ENCODE results near the gene CMSS1.
A peak's percentile ranks its signal among the peaks of the same experiment; 100 is the strongest.

DNA sequence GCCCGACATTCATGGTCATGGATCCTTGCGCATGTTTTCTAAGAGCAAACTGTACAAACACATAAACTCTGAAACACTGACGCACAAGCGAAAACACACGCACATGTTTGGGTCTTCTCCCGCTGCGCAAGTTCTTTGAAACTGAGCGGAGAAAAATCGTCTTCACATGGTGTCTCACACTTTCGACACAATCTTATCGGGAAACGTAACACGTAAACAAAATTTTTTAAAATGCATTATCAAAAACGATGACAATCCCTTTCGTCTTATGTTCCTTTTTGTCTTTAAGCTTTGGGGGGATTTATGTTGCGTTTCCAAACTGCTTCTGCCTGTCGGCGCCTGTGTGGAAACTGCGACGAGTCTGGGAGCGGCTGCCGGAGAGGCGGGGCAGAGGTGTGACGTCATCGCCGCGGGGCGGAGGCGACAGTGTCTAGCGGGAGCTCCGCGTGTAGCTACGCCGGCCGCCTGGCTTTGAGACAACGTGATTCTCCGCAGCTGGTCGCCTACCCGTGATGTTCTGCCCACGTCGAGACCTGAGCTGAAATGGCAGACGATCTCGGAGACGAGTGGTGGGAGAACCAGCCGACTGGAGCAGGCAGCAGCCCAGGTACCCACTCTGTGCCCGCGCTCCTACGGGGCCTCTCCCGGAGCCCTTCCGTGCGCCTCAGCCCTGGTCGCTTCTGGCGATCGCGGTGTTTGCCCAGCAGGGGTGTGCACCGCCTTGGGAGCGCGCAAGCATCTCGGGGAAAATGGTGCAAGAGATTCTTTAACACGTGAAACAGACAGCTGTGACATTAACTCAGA lies at the start of gene CMSS1:
- TF ChIP-seq, protein P1, sequence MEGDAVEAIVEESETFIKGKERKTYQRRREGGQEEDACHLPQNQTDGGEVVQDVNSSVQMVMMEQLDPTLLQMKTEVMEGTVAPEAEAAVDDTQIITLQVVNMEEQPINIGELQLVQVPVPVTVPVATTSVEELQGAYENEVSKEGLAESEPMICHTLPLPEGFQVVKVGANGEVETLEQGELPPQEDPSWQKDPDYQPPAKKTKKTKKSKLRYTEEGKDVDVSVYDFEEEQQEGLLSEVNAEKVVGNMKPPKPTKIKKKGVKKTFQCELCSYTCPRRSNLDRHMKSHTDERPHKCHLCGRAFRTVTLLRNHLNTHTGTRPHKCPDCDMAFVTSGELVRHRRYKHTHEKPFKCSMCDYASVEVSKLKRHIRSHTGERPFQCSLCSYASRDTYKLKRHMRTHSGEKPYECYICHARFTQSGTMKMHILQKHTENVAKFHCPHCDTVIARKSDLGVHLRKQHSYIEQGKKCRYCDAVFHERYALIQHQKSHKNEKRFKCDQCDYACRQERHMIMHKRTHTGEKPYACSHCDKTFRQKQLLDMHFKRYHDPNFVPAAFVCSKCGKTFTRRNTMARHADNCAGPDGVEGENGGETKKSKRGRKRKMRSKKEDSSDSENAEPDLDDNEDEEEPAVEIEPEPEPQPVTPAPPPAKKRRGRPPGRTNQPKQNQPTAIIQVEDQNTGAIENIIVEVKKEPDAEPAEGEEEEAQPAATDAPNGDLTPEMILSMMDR (IDR thresholded peaks at IDR 0.05), result peak; percentile 21 to 60 (median 40)
- TF ChIP-seq POLR2AphosphoS5 (IDR thresholded peaks at IDR 0.05), result peak; percentile 76 to 79 (median 77)
